Adipose tissue (tissue), 3 donors: ENCODE measurements around the gene VTN. TPM values are rescaled to one million over a fixed set of nuclear protein-coding genes. Genes with fewer than 3 reads are reported as not detected.

Source experiments
- H3K27ac ChIP-seq: one replicate; pipeline ENCODE4 v1.5.1; 2013; ENCODE audit warnings: low read depth, low read length
- WGBS, 3 donors: extraction: QIAGEN DNeasy Blood & Tissue Kit; methylation state at CpG; one replicate each; pipeline ENCODE4 v1.1.7; 2013; 5-methylcytosine and 5-hydroxymethylcytosine counted together
- polyA plus RNA-seq, 3 donors: library from polyadenylated mRNA; stranded (reverse); fragments of 200-250 nt; gene quantifications; one replicate each; pipeline ENCODE4 v1.2.3, GENCODE V29; 2013
- donor health status: healthy with polysubstance abuse.
- donor health status: Bipolar disorder and iron deficiency.
- donor health status: healthy.

Gene VTN
- polyA plus RNA-seq, 3 donors = 2.1 to 6.9 (median 2.1) TPM

GRCh38 chr17:28397275-28397674, 27.2 kb upstream of the VTN start:
- 94 to 96% (median 95%) methylated on average over 3 of the region's 3 CpGs for WGBS, 3 donors
- H3K27ac ChIP-seq = no peak overlapping the region

- WGBS, 3 donors = 64 to 75% (median 71%) methylated on average over 6 of the region's 6 CpGs
- H3K27ac ChIP-seq = no peak overlapping the region
These were observed 26.6 kb upstream of the VTN start for GRCh38 chr17:28396635-28397239.

GRCh38 chr17:28395968-28396367, 25.9 kb upstream of the VTN start:
- H3K27ac ChIP-seq = no peak overlapping the region
- 86 to 92% (median 91%) methylated on average over 6 of the region's 6 CpGs for WGBS, 3 donors

GRCh38 chr17:28395426-28395825, 25.3 kb upstream of the VTN start:
- no peak overlapping the region for H3K27ac ChIP-seq
- WGBS, 3 donors = 50 to 75% (median 66%) methylated on average over 2 of the region's 2 CpGs

- H3K27ac ChIP-seq = no peak overlapping the region
- 80 to 86% (median 82%) methylated on average over 7 of the region's 7 CpGs for WGBS, 3 donors
These were observed 24.4 kb upstream of the VTN start for GRCh38 chr17:28394337-28395116.

- no peak overlapping the region for H3K27ac ChIP-seq
- 63 to 85% (median 72%) methylated on average over 10 of the region's 10 CpGs for WGBS, 3 donors
These were observed 22.4 kb upstream of the VTN start for GRCh38 chr17:28392491-28392890.

GRCh38 chr17:28391401-28391800, 21.3 kb upstream of the VTN start:
- H3K27ac ChIP-seq = no peak overlapping the region
- WGBS, 3 donors = 73 to 77% (median 75%) methylated on average over 2 of the region's 2 CpGs

- H3K27ac ChIP-seq = no peak overlapping the region
- WGBS, 3 donors = 92 to 100% (median 94%) methylated on average over 1 of the region's 1 CpG
These were observed 20.9 kb upstream of the VTN start for GRCh38 chr17:28390984-28391383.

- no peak overlapping the region for H3K27ac ChIP-seq
- 97% methylated on average over 2 of the region's 2 CpGs for WGBS, 3 donors
These were observed 20.5 kb upstream of the VTN start for GRCh38 chr17:28390563-28390962.

GRCh38 chr17:28390141-28390540, 20.0 kb upstream of the VTN start:
- 82 to 88% (median 85%) methylated on average over 1 of the region's 1 CpG for WGBS, 3 donors
- H3K27ac ChIP-seq = no peak overlapping the region

GRCh38 chr17:28388106-28388505, 18.0 kb upstream of the VTN start:
- no peak overlapping the region for H3K27ac ChIP-seq
- WGBS, 3 donors = 94 to 96% (median 95%) methylated on average over 11 of the region's 11 CpGs

- no peak overlapping the region for H3K27ac ChIP-seq
These were observed 16.3 kb upstream of the VTN start for GRCh38 chr17:28386391-28386790.

GRCh38 chr17:28385406-28385805, 15.3 kb upstream of the VTN start:
- no peak overlapping the region for H3K27ac ChIP-seq
- WGBS, 3 donors = 46 to 64% (median 56%) methylated on average over 8 of the region's 8 CpGs

GRCh38 chr17:28385037-28385400, 14.9 kb upstream of the VTN start:
- WGBS, 3 donors = 13 to 32% (median 28%) methylated on average over 28 to 29 of the region's 29 CpGs
- no peak overlapping the region for H3K27ac ChIP-seq

- no peak overlapping the region for H3K27ac ChIP-seq
- WGBS, 3 donors = 8 to 29% (median 21%) methylated on average over 55 to 56 of the region's 56 CpGs
These were observed 14.4 kb upstream of the VTN start for GRCh38 chr17:28384281-28385036.

- no peak overlapping the region for H3K27ac ChIP-seq
These were observed 11.2 kb upstream of the VTN start for GRCh38 chr17:28381141-28381825.

GRCh38 chr17:28379814-28380801, 10.0 kb upstream of the VTN start:
- 60 to 74% (median 68%) methylated on average over 10 of the region's 10 CpGs for WGBS, 3 donors
- H3K27ac ChIP-seq = no peak overlapping the region

More at GRCh38 chr17:28381141-28381825, 11.2 kb upstream of the VTN start:
- 31 to 41% (median 34%) methylated on average over 72 of the region's 72 CpGs for WGBS, 3 donors

- 80 to 97% (median 90%) methylated on average over 6 of the region's 6 CpGs for WGBS, 3 donors
- H3K27ac ChIP-seq = no peak overlapping the region
These were observed 2.8 kb upstream of the VTN start for GRCh38 chr17:28372945-28373274.
